DMS79 (cell line): ENCODE measurements around the gene RECK.
"Not testable (repeated sequence)": the region's sequence is repeated elsewhere in the genome, so short reads cannot be mapped to it uniquely, and the experiment has no call there.

Source experiments
- DNase-seq: peaks from one replicate; lab custom pipeline; 2025; lab: John Stamatoyannopoulos, UW

The RECK gene

DNA sequence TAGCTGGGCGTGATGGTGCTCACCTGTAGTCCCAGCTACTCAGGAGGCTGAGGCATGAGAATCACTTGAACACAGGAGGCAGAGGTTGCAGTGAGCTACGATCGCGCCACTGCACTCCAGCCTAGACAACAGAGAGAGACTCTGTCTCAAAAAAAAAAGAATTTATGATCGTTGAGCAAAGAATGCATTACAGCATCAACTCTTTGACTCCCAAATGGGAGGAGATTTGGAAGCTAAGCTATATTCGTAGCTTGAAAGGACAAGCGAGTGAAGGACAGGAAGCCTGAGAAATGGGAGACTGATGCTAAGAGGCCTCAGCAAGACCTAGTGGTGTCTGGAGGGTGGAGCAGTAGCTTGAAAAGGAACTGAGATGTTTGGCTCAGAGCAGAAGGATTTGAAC is 122.2 kb downstream of the RECK start:
- no peak for DNase-seq

DNA sequence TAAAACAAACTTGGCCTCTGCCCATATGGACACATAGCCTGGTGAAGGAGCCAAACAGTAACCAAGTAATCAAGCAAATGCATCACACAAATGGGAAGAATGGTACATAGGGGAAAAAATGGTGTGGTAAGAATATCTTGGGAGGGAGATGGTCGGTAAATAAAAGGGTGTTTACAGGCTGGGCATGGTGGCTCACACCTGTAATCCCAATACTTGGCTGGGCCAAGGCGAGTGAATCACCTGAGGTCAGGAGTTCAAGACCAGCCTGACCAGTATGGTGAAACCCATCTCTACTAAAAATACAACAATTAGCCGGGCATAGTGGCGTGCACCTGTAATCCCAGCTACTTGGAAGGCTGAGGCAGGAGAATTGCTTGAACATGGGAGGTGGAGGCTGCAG is 122.8 kb downstream of the RECK start:
- not testable (repeated sequence) for DNase-seq

DNA sequence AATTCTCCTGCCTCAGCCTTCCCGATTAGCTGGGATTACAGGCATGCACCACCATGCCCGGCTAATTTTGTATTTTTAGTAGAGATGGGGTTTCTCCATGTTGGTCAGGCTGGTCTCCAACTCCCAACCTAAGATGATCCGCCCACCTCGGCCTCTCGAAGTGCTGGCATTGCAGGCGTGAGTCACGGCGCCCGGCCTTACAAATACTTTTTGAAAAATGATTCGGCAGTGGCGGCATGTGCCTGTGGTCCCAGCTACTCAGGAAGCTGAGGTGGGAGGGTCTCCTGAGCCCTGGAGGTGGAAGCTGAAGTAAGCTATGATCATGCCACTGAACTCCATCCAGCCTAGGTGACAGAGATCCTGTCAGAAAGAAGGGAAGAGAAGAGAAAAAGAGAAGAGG is 123.4 kb downstream of the RECK start:
- not testable (repeated sequence) for DNase-seq

DNA sequence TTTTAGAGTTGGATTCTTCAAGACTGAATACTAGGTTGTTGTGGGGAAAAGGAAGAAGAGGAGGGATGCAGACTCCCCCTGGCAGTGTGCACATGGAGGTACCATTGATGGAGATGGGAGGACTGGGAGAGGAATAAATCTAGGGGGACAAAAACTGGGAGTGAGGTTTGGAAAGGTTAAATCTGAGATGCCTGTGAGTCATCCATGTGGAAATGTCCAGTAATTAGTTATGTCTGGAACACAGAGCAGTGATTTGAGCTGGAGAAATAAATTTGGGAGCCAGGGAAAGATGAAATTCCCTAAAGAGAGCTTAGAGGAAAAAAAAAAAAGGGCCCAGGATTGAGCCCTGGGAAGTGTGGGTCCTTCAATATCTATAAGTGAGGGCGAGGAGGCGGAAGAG is 124.5 kb downstream of the RECK start:
- DNase-seq: no peak

DNA sequence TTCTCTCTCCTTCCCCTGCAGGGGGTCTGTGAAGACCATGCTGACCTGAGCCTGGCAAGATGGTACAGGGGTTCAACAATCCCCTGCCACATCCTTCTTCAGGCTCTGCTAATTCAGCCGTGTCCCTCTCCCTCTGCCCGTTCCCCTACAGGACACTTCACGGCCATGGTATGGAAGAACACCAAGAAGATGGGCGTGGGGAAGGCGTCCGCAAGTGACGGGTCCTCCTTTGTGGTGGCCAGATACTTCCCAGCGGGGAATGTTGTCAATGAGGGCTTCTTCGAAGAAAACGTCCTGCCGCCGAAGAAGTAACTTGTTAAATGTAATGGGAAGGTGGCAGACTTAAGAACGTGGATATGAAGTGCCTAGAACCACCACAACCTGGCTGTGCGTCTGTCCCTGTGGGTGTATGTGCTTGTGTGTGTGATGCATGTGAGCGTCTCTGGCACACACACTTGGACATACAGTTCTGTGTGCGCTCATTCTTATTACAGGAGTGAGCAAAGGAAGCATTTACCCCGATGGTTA is 125.6 kb downstream of the RECK start:
- DNase-seq: no peak

DNA sequence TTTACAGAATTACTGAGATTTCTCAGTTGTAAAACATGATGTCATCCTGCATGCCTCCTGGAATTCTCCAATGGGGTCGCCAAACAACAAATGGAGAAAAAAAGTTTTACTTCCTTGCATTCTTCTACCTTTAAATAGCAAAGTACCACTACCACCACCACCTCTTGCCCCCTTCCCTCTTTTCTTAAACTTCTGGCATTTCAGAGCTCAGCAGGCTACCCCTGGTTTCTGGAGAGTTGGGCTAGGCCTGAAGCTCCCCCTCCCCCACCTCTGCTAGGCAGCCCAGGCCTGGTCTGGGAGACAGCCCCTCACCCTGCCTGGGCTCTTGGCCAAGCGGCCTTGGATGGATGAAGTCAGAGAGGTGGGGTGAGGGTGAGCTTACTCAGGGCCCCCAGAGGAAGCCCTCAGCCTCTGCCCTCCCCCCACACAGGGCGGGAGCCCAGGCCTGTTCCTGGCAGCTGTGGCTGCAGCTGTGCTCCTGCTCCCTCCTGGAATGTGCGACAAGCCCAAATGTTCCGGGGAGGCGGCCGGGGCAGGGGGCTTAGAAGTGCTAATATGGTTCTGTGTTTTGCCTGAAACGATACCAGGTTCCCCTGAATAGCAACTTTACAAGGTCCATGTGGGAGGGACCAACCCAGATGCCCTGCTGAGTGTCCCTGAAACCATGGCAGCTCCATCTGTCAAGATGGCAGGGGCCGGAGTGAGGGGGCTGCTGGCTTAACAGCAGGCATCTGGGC is 126.5 kb downstream of the RECK start:
- peak; percentile 53 for DNase-seq

DNA sequence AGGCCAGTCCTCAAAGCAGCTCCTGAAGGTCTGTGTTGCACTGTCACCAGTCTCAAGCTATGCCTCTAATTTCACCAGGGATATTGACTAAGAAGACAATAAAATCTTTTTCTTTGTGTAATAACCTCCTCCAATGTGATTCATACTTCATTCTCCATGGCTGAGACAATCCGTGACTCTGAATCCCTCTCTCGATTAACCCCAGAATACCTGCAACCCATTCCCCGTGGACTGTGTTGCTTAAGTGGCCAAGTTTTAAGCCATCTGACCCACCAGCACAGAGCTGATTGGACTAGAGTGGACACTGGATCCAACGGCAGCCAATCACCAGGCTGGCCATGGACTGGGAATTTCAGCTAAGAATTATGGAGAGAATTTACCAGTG is 127.1 kb downstream of the RECK start:
- DNase-seq: no peak

DNA sequence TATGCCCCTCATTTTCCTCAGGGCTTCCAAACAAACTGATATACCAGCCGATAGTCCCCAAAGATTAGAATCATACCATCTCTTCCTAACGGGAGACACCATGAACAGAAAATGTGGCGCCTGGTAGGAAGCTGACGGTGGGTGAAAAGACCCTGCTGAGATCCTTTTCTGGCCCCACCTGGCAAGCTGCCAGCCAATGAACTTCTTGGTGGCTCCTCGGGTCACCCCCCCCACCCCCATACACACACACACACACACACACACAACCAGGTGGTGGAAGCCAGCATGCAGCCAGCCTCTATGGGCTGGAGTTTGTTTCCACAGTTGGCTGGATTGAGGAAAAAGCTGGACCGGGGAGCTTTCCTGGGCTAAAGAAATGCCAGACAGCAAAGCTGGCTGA is 127.7 kb downstream of the RECK start:
- no peak for DNase-seq

DNA sequence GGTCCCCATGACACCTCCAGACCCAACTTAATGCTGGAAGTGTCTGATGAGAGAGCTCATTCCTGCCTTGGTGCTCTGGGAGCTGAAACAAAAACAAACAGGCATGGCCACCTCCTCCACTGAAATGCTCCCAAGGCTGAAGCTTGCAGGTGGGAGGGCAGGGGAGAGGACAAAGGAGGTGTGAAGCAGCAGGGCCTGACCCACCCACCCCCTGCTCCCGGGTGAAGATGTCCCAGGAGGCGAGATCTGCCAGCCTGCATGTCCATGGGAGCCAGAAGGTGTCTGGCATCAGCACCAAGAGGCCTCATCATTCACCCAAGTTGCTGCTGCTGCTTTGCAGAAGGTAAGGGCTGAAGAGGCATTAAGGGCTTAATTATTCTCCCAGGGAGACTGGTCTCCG is 128.3 kb downstream of the RECK start:
- DNase-seq: no peak

DNA sequence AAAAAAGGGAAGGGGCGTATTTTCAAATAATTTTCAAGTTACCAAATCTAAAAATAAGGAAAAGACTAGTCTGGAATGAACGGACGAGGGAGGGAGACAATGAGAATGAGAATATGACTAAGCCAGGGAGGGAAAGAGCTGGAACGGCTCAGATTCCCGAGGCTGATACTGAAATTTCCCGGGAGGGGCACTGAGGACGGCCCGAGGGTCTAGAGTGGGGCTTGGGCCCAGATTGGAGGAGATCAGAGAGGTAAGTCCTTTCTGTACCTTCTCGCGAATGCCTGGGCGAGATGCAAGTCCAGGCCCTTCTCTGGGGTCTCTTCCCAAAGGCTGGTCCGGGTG is 129.1 kb downstream of the RECK start:
- no peak for DNase-seq

DNA sequence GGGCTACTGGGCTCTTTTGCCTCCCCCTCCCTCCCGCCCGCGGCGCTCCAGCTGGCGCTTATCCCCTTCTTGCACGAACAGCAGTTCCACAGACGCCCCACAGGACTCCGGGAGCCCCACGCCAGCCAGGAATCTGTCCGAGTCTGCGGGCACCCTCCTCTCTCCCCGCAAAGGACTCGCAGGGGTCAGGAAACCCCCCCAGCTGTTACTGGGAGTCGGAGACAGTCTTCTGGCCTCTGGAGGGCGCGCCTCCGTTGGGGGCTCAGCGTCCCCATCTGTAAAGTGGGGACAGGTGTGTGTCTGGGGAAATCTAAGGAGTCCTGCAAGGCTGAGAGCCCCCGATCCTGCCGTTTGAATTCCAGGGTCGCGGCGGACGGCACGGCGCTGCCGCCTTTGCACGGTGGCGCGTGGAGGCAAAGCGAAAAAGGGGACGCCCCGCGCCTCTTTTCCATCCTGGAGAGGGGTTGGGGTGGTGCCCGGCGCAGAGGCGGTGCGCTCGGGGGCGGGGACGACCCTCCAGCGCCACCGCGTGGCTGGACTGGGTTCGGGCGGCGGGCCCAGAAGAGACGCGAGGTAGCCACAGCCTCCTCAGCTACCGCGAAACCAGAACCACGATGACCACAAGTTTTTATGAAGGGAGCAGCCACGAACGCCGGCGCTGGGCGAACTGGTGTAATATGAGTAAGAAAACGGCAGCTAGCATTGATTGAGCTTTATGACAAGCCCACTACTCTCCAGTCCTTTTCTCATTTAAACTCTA is 129.6 kb downstream of the RECK start:
- DNase-seq: peak; percentile 31

DNA sequence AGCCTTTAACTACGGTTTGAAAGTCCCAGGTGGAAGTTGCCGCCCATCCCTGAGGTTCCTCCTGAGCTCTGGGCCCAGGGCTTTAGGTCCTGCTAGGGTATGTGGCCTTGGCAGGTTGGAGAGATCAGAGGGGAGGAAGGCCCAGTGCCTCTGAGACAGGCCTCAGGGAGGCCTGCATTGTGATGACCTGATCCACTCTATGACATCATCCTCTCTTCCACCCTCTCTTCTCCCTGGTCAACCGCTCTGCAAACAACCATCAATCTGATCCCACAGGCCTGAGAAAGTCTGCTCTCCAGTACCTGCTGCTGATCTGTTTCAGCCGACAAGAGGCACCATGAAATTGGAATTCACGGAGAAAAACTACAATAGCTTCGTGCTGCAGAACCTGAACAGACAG is 132.5 kb downstream of the RECK start, which contains the start of gene CCIN:
Gene CCIN, plus strand, starts transcription at position 223 of the 400 bp plus-strand sequence. Its CDS starts 115 bp downstream, at position 338.
- no peak for DNase-seq

DNA sequence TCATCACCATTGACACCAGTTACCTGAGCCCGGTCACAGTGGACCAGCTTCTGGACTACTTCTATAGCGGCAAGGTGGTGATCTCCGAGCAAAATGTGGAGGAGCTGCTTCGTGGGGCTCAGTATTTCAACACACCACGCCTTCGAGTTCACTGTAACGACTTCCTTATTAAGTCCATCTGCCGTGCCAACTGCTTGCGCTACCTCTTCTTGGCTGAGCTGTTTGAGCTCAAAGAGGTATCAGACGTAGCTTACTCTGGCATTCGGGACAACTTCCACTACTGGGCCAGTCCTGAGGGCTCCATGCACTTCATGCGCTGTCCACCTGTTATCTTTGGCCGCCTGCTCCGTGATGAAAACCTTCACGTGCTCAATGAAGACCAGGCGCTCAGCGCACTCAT is 133.0 kb downstream of the RECK start:
- DNase-seq: no peak

DNA sequence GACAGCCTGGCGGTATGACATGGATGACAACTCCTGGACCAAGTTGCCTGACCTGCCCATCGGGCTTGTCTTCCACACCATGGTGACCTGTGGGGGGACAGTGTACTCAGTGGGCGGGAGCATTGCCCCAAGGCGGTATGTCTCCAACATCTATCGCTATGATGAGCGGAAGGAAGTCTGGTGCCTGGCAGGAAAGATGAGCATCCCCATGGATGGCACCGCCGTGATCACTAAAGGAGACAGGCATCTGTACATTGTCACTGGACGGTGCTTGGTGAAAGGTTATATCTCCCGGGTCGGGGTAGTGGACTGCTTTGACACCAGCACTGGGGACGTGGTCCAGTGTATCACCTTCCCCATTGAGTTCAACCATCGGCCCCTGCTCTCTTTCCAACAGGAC is 133.8 kb downstream of the RECK start:
- DNase-seq: no peak

DNA sequence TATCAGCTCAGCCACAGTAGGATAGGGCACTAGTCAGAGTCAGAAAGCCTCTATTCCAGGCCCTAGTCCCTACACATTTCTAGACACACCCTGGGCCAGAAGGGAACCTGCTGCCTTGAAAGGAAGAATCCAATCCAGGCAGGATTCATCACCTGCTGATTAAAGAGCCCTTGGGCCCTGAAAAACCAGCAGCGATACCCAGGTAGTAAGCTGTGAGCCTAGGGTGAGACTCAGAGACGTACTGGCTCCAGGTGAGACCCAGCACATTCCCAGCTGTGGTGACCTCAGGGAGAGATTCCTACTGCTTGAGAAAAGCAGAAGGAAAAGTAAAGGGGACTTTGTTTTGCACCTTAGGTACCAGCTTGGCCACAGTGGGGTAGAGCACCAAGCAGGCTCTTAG is 137.1 kb downstream of the RECK start:
- no peak for DNase-seq
